ENCODE data around the gene KLF17. TPM values are rescaled to one million over a fixed set of nuclear protein-coding genes. Genes with fewer than 3 reads are reported as not detected.
A peak's percentile ranks its signal among the peaks of the same experiment; 100 is the strongest.

KLF17 gene, protein sequence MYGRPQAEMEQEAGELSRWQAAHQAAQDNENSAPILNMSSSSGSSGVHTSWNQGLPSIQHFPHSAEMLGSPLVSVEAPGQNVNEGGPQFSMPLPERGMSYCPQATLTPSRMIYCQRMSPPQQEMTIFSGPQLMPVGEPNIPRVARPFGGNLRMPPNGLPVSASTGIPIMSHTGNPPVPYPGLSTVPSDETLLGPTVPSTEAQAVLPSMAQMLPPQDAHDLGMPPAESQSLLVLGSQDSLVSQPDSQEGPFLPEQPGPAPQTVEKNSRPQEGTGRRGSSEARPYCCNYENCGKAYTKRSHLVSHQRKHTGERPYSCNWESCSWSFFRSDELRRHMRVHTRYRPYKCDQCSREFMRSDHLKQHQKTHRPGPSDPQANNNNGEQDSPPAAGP
- 0.68 and 1.2 TPM in 2 replicates for total RNA-seq (2014; rRNA removed; shearing (Covaris generic))

DNA sequence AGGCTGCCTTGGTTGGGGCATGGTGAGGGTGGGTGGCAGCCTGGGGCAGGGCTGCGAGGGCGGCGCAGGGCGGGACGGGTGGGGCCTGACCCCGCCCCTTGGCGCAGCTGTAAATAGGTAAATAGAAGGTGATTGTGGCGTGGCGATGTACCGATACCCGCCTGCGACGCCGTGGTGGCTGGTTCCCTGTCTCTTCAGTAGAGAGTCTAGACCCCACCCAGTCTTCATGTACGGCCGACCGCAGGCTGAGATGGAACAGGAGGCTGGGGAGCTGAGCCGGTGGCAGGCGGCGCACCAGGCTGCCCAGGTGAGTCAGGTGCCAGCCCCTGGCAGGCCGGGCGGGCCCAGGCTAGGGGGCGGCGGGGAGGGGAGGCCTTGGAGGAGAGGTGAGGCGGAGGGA lies at the start of gene KLF17:
Gene KLF17, plus strand, starts transcription at position 140 of the 400 bp plus-strand sequence. Its CDS starts 87 bp downstream, at position 227.
- DNase-seq (ENCODE audit: low read depth): no peak

DNA sequence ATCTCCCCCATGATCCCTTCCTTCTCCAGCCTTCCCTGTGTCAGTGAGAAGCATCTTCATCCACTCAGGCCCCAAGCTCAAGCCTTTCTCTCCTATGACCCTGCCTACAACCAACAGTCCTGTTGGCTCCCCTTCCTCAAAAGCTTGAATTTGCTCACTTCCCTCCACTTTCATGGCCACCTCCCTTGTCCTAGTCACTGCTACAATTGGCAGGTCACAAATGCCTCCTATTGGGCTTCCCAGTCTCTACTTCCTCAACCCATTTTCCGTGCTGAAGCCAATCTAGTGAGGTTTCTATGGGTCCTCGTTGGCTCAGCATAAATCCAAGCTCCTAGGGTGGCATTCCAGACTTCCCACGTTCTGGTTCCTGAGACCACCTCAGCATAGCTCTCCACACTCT lies 47.2 kb upstream of the KLF17 start:
- no peak for DNase-seq (ENCODE audit: low read depth)

DNA sequence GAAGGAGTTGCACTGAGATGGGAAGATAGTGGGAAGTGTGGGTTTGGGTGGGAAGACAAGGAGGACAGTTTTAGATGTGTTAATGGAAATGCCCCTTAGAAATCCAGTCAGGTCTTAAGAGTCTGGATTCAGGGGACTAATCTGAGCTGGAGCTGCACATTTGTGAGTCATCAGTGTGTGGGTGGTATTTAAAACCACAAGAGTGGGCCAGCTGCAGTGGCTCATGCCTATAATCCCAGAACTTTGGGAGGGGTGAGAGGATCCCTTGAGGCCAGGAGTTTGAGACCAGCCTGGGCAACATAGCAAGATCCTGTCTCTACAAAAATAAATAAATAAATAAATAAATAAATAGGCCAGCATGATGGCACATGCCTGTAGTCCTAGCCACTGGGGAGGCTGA lies 46.4 kb upstream of the KLF17 start:
- peak; percentile 96 for DNase-seq (ENCODE audit: low read depth)

DNA sequence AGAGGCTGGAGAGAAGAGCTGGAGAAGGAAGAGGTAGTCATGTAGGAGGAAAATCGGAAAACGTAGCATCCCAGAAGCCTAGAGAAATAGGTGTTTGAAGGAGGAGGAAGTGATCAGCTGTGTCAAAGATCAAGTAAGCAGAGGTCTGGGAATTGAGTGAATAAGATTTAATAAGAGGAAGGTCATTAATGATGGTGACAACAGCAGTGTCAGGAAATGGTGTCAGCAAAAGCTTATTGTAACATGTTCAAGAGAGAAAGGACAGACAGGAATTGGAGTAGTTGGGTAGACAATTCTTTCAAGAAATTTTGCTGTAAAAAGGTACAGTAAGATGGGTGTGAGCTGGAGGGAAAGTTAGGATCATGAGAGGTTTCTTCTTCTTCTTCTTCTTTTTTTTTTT lies 45.8 kb upstream of the KLF17 start:
- DNase-seq (ENCODE audit: low read depth): no peak

DNA sequence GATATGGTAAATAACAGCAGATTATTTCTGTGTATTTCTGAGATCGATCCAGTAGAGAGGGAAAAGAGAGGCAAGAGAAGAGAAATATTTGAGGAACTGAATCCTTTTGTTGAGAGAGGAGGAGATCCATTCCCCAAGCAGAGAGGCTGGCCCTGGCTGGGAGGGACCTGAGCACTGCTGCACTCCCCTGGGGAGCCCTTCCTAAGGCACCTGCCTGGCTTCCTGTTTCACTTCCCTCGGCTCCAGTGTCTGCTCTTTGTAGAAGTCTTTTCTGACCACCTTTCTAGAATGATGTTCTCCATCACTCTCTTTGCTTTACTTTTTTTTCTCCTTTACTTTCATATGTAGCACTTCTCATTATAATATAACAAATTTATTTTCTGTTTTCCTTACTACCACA lies 45.1 kb upstream of the KLF17 start:
- no peak for DNase-seq (ENCODE audit: low read depth)

DNA sequence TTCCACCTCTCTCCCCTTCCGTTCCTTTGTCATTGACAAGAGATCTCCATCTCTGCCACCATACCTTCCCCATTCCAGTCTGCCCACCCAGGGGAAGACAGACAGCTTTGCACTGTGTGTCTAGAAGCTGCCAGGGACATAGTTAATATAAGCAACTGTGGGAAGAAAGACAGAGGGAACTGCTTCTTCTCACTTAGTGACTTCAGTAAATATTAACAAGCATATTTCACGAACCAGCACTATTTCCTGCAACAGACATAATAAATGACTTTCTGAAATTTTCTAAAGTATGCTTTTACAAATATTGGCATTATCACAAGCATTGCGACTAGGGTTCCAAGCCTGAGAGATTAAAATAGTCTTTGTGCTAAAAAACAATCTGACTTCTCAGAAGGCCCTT lies 44.2 kb upstream of the KLF17 start:
- DNase-seq (ENCODE audit: low read depth): no peak

DNA sequence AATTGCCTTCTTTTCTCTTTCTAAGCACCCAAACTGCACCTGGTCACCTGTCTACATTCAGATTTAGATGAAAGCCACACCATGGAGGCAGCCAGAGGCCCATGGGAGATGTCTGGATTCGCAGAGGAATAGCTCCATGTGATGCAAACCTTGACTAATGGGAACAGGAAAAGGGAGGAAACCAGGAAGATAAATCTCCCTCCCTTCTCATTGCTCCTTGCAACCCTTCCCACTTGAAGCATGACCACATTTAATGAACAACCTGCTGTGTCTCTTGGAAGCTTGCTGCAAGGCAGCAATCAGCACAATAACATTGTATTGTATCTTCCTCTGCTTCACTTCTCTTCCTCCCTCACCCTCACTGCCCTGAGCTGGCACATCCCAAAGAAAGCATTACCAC lies 42.6 kb upstream of the KLF17 start:
- peak; percentile 67 for DNase-seq (ENCODE audit: low read depth)

DNA sequence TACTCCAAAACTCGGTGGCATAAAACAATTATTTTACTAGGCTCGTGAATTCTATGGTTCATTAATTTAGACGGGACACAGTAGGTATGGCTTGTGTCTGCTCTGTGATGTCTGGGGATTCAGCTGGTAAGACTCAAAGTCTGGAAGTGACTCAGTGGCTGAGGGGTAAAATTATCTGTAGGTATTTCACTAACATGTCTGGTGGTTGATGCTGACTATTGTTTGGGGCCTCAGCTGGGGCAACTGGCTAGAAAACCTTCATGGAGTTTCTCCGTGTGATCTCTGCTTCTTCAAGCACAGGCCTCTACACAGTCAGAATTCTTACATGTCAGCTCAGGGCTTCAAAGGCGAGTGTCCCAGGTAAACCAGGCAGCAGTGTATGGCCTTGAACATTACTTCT lies 41.2 kb upstream of the KLF17 start:
- DNase-seq (ENCODE audit: low read depth): peak; percentile 21

DNA sequence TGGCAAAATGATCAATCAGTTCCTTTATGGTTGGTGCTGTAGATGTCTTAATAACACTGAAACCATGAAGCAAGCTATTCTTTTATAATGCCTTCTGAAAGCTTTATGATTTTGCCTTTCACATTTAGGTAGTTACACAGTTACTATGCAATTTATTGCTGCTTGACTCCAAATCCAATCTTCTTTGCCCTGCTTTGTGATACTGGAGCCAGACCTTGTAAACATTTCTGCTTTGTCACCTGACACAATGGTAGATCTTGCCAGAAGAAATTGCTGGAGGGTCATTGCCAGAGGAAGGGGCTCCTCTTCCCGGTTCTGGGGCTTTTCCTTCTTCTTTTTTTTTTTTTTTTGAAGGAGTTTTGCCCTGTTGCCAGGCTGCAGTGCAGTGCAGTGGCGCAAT lies 40.5 kb upstream of the KLF17 start:
- no peak for DNase-seq (ENCODE audit: low read depth)

DNA sequence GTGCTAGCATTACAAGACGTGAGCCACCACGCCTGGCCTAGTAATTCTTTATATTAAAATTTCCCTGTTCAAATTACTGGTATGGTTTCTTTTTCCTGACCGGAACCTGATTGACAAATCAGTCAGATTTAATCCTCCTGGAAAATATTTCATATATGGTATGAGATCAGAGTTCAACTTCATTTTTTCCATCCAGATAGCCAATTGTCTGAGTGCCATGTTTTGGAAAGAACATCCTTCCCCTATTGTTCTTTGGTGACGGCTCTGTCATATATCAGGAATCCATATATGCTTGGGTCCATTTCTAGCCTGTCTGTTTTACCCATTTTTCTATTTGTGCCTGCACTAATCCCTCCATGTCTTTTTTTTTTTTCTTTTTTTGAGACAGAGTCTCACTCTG lies 39.1 kb upstream of the KLF17 start:
- no peak for DNase-seq (ENCODE audit: low read depth)

DNA sequence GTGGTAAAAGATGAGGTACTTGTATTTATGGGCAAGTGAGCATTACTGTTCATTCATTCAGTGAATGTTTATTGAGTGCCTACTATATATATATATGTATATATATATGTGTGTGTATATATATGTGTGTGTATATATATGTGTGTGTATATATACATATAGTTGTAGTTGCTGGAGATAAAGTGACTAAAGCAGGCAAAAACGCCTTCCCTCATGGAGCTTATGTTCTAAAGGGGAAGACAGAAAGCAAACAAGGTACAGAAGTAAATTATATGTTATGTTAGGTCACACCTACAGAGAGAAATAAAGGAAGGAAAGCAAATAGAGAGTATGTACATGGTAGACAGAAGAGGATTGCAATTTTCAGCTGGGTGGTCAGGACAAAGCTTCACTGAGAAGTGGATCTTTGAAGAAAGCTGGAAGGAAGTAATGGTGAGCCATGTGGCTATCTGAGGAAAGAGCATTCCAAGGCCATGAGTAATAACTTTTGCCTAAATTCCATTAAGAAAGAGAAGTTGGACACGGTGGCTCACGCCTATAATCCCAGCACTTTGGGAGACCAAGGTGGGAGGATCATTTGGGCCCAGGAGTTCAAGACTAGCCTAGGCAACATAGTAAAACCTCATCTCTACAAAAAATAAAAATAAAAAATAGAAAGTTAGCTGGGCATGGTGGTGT lies 33.5 kb upstream of the KLF17 start:
- DNase-seq (ENCODE audit: low read depth): peak; percentile 86

DNA sequence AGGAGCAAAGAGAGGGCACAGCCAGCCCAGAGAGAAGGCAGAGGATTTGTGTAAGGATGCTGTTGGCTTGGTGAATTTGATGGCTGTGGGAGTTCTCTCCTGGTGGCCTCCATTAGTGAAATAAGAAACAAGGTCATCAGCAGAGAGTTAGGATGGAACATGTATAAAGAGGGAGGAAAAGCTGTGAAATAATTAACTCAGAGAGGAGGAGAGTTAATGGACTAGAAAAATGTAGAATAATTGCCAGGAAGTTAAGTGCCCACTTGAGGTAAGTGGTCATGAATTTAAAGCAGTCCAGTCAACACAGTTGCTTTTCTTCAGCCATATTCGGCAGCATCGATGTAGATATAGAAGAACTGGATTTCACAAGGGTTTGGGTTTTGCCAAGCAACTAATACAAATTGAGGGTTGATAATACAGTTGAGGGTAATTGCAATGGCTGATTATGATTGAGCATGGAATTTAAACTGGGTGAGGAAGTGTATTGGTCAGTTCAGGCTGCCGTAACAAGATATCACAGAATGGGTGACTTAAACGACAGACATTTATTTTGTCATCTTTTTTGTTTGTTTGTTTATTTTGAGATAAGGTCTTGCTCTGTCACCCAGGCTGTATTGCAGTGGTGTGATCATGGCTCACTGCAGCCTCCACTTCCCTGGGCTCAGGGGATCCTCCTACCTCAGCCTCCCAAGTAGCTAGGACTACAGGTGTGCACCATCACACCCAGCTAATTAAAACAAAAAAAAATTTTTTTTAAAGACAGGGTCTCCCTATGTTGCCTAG lies 31.7 kb upstream of the KLF17 start:
- DNase-seq (ENCODE audit: low read depth): no peak

DNA sequence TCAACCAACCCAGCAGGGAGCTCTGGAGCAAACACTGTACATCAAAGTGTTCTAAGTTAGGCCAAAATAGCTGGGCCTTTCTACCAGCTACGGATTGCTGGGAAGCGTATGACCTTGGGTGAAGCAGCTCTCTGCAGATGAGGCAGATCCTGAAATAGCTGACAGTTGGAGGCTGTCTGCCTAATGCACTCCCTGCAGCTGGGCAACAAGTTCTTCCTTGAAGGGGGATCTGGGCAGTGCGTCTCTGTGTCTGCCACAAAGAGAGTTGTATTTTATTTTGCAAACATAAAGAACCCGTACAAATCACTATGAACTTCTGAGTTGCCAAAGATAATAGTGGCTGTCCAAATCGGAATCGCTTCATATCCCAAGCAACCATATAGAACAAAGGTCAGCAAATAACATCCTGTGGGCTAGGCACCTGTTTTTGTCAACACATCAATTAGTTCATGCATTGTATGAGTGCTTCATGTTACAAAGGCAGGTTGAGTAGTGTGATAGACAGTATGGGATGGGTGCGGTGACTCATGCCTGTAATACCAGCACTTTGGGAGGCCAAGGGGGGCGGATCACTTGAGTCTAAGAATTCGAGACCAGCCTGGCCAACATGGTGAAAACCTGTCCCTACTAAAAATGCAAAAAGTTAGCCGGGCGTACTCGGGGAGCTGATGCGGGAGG lies 29.1 kb upstream of the KLF17 start:
- peak; percentile 43 for DNase-seq (ENCODE audit: low read depth)

DNA sequence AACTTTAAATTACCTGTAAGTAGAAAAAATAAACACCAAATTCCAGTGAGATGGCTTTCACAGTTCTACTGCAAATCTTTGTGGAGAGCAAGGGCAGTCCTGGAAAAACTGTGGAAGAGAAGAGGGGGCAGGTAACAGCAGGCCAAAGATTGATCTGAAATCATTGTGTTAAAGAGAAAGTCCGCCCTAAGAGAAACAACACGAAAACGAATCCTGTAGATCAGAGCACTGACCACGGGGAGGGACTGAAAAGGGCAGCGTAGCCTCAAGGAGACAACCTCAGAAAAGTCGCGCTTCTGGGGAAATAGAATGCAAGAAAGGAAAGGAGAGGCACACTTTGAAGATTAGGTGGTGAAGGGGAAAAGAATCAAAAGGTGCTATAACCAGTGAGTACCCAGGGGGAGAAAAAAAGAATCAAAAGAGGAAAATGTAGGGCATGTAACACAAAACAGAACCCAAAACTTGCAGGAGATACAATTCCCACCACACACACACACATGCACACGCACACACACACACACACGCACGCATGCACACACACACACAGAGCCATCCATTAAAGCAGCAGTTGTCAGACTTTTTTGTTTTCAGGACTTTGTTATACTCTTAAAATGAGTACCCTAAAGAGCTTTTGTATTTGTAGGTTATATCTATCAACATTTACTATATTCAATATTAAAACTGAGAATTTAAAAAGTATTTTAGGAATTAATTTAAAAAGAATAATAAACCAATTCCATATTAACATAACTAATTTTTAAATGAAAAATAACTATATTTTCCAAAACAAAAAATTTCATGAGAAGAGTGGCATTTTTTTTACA lies 28.0 kb upstream of the KLF17 start:
- DNase-seq (ENCODE audit: low read depth): no peak

DNA sequence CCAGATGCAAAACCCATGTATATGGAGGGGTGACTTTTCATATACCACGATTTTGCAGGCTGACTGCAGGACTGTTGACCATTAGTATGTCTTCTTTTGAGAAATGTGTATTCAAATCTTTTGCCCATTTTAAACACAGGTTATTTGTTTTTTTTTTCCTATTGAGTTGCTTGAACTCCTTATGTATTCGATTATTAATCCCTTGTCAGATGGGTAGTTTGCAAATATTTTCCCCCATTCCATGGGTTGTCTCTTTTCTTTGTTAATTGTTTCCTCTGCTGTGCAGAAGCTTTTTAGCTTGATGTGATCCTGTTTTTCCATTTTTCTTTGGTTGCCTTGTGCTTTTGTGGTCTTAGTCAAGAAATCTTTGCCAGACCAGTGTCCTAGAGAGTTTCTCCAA lies 24.6 kb upstream of the KLF17 start:
- DNase-seq (ENCODE audit: low read depth): peak; percentile 18

DNA sequence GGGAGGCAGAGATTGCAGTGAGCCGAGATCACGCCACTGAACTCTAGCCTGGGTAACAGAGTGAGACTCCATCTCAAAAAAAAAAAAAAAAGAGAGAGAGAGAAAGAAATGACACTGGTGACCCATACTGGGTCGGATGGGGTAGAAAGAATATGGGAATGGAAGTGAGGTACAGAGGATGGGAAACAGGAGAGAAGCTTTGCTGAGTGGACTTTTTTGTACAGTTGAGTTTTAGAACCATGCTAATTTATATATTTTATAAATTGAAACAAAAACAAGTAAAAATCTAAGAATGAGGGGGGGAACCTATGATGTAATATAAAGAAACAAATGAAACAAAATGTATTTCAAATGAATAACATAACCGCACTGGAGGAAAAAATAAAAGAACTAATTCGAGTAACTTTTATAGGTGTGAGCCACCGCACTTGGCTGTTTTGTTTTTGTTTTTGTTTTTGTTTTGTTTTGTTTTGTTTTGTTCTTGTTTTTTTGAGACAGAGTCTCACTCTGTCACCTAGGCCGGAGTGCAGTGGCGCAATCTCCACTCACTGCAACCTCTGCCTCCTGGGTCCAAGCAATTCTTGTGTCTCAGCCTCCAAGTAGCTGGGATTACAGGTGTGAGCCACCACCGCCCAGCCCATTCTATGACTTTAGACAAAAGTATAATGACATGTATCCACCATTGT lies 18.3 kb upstream of the KLF17 start:
- no peak for DNase-seq (ENCODE audit: low read depth)

DNA sequence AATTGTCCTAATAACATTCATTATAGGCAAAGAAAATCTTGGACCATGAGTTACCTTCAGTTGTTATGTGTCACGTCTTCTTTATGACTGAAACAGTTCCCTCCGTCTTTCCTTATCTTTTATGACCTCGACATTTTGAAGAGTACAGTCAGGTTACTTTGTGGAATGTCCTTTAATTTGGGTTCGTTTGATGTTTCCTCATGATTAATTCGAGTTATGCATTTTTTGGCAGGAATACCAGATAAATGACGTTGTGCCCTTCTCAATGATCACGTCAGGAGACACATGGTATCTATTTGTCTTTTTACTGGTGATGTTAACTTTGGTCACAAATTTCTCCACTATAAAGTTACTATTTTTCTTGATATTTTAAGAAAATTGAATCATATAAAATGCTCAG lies 17.3 kb upstream of the KLF17 start:
- no peak for DNase-seq (ENCODE audit: low read depth)

DNA sequence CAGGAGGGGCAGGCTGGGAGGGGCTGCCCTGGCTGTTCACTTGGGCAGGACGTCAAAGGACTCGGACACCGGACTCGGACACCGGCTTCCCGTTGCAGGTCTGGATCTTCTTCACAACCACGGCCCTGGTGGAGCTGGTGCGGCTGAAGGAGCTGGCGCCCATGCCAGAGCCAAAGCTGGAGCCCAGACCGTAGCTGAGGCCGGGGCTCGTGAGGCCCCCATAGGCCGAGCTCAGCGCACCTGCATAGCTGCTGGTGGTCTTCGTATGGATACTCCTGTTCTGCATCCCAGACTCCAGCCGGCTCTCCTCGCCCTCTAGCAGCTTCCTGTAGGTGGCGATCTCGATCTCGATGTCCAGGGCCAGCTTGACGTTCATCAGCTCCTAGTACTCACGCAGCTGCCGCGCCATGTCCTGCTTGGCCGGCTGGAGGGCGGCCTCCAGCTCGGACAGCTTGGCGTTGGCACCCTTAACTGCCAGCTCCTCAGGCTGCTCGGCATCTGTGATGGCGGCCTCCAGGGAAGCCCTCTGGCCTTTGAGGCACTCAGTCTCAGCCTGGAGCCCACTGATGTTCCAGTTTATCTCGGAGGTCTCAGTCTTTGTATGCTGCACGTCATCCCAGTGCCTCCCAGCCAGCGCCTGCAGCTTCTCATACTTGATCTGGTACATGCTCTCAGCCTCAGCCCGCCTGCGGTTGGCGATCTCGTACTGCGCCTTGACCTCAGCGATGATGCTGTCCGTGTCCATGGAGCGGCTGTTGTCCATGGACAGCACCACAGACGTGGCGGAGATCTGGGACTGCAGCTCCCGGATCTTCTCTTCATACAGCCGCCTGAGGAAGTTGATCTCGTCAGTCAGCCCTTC lies 15.1 kb upstream of the KLF17 start:
- no peak for DNase-seq (ENCODE audit: low read depth)

DNA sequence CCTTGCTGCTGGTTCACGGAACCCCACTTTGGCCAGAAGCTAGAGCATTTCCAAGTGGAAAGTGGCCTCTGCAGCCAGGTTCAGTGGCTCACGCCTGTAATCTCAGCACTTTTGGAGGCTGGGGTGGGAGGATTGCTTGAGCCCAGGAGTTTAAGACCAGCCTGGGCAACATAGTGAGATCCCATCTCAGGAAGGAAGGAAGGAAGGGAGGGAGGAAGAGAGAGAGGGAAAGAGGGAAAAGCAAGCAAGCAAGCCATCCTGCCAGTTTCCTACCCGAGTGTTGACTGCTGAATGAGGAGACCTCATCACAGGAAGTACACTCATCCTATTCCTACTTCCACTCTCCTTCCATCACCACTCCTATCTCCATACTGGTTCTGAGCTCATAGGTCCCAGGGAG lies 12.8 kb upstream of the KLF17 start:
- no peak for DNase-seq (ENCODE audit: low read depth)

DNA sequence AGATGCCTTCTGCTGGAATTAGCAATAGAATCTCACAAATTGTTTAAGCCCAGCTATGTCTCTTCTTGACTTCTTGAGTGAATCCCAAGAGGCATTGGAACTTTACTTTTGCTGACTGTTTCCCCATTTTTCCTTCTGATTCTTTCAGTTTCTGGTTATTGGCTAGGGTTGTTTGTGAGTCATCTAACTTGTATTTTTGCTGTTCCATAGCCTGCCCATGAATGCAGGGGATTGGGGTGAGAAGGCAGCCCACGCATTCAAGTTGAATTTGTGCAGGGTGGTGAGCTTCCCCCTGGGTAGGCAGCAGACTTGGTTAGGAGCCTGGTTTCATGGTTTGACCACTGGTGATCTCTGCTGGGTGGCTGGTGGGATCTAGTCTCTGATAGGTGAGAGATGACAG lies 10.4 kb upstream of the KLF17 start:
- peak; percentile 65 for DNase-seq (ENCODE audit: low read depth)
